ENCODE data around the gene KCNJ11. TPM values are rescaled to one million over a fixed set of nuclear protein-coding genes. Genes with fewer than 3 reads are reported as not detected.
A peak's percentile ranks its signal among the peaks of the same experiment; 100 is the strongest.

The KCNJ11 gene
- total and polyA plus RNA-seq, 2 experiments from 2014 or later, result 0.31 to 10.5 TPM

DNA sequence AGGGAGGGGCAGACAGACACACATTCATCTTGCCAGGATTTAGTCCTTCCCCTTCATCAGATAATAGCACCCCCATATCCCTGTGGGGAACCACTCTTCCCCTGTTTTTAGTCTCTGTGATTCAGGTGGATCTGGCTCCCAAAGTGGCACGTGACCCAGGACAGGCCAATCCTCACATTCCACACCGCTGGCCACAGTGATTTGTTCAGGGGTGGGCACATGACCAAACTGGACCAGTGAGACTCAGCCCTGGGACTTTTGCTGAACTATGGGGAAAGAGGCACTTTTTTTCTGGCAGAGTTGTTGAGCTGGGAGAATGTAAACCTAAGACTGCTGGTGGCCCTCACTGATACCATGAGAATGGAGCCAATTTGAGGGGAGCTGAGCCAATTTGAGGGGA is 19.1 kb upstream of the KCNJ11 start:
- Histone ChIP-seq H2AFZ (no peak overlapping the region), H4K20me1 (ENCODE audit: insufficient read depth, poor library complexity, severe bottlenecking) (no peaks in the 10 kb centered on the region), H3K4me3 (no peak overlapping the region), H3K79me2 (no peaks in the 10 kb centered on the region), H3K9me2 (replicated peaks; ENCODE audit: insufficient read depth) (no peaks in the 10 kb centered on the region), H3K27ac (no peak overlapping the region), H3K36me3 (replicated peaks; ENCODE audit: insufficient read depth, low read depth) (no peaks in the 10 kb centered on the region), H3K4me2 (no peak overlapping the region), H3K27me3 (no peaks in the 10 kb centered on the region), H3K9me3 (ENCODE audit: low read depth) (no peaks in the 10 kb centered on the region), H3K4me1 (ENCODE audit: insufficient read depth) (peaks cover 7% of the 10 kb centered on the region)
- 94% methylated on average over 2 of the region's 2 CpGs for WGBS (ENCODE audit: low lambda C conversion rate, missing lambda C conversion rate)
- TF ChIP-seq EZH2 (IDR thresholded peaks at IDR 0.05; ENCODE audit: borderline replicate concordance) (no peak), EZH2phosphoT487 (IDR thresholded peaks at IDR 0.05; ENCODE audit: low read depth, severe bottlenecking, unreplicated experiment) (no peak)
- TF ChIP-seq, protein P1, sequence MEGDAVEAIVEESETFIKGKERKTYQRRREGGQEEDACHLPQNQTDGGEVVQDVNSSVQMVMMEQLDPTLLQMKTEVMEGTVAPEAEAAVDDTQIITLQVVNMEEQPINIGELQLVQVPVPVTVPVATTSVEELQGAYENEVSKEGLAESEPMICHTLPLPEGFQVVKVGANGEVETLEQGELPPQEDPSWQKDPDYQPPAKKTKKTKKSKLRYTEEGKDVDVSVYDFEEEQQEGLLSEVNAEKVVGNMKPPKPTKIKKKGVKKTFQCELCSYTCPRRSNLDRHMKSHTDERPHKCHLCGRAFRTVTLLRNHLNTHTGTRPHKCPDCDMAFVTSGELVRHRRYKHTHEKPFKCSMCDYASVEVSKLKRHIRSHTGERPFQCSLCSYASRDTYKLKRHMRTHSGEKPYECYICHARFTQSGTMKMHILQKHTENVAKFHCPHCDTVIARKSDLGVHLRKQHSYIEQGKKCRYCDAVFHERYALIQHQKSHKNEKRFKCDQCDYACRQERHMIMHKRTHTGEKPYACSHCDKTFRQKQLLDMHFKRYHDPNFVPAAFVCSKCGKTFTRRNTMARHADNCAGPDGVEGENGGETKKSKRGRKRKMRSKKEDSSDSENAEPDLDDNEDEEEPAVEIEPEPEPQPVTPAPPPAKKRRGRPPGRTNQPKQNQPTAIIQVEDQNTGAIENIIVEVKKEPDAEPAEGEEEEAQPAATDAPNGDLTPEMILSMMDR (IDR thresholded peaks at IDR 0.05; ENCODE audit: poor library complexity), result no peak
- no peak for DNase-seq (ENCODE audit: low spot score)

- H3K9me3 ChIP-seq (ENCODE audit: low read depth), result no peaks in the 10 kb centered on the region
- WGBS (ENCODE audit: low lambda C conversion rate, missing lambda C conversion rate), result 97% methylated on average over 11 of the region's 13 CpGs
Measured at GRCh38 chr11:17406818-17407149, 18.3 kb upstream of the KCNJ11 start.

GRCh38 chr11:17406082-17406817 is 17.8 kb upstream of the KCNJ11 start:
- H3K27ac ChIP-seq, result peak overlapping the region; percentile 29
- H2AFZ ChIP-seq, result no peak overlapping the region
- no peaks in the 10 kb centered on the region for H3K79me2 ChIP-seq
- H3K4me1 ChIP-seq (ENCODE audit: insufficient read depth), result peaks cover 7% of the 10 kb centered on the region
- WGBS (ENCODE audit: low lambda C conversion rate, missing lambda C conversion rate), result 92% methylated on average over 8 of the region's 8 CpGs
- no peaks in the 10 kb centered on the region for H3K9me2 ChIP-seq (replicated peaks; ENCODE audit: insufficient read depth)
- H3K9me3 ChIP-seq (ENCODE audit: low read depth), result no peaks in the 10 kb centered on the region
- no peaks in the 10 kb centered on the region for H4K20me1 ChIP-seq (ENCODE audit: insufficient read depth, poor library complexity, severe bottlenecking)
- no peaks in the 10 kb centered on the region for H3K36me3 ChIP-seq (replicated peaks; ENCODE audit: insufficient read depth, low read depth)
- TF ChIP-seq EZH2 (IDR thresholded peaks at IDR 0.05; ENCODE audit: borderline replicate concordance), result no peak
- TF ChIP-seq, protein P1 (IDR thresholded peaks at IDR 0.05; ENCODE audit: poor library complexity), result no peak
- no peak for TF ChIP-seq EZH2phosphoT487 (IDR thresholded peaks at IDR 0.05; ENCODE audit: low read depth, severe bottlenecking, unreplicated experiment)
- H3K4me3 ChIP-seq, result no peak overlapping the region
- H3K4me2 ChIP-seq, result no peak overlapping the region
- no peaks in the 10 kb centered on the region for H3K27me3 ChIP-seq
- no peak for DNase-seq (ENCODE audit: low spot score)

More at GRCh38 chr11:17406818-17407149, 18.3 kb upstream of the KCNJ11 start:
- Histone ChIP-seq H3K79me2 (no peaks in the 10 kb centered on the region), H3K4me2 (no peak overlapping the region), H4K20me1 (ENCODE audit: insufficient read depth, poor library complexity, severe bottlenecking) (no peaks in the 10 kb centered on the region), H3K9me2 (replicated peaks; ENCODE audit: insufficient read depth) (no peaks in the 10 kb centered on the region), H3K4me3 (no peak overlapping the region), H3K36me3 (replicated peaks; ENCODE audit: insufficient read depth, low read depth) (no peaks in the 10 kb centered on the region), H3K27ac (no peak overlapping the region), H3K27me3 (no peaks in the 10 kb centered on the region), H3K4me1 (ENCODE audit: insufficient read depth) (peaks cover 7% of the 10 kb centered on the region), H2AFZ (no peak overlapping the region)
- TF ChIP-seq EZH2 (IDR thresholded peaks at IDR 0.05; ENCODE audit: borderline replicate concordance) (no peak), EZH2phosphoT487 (IDR thresholded peaks at IDR 0.05; ENCODE audit: low read depth, severe bottlenecking, unreplicated experiment) (no peak)
- TF ChIP-seq, protein P1 (IDR thresholded peaks at IDR 0.05; ENCODE audit: poor library complexity), result no peak
- no peak for DNase-seq (ENCODE audit: low spot score)
